GM12801 (cell line): ENCODE data around the gene IQGAP2.

Experiments used
- TF ChIP-seq, protein P1 (sequence below): IDR thresholded peaks from one replicate; pipeline ENCODE4 v1.5.1; 2011; ENCODE audit warnings: control low read depth; ENCODE audit not compliant: insufficient read length; ENCODE audit errors: extremely low read depth

The IQGAP2 gene

DNA sequence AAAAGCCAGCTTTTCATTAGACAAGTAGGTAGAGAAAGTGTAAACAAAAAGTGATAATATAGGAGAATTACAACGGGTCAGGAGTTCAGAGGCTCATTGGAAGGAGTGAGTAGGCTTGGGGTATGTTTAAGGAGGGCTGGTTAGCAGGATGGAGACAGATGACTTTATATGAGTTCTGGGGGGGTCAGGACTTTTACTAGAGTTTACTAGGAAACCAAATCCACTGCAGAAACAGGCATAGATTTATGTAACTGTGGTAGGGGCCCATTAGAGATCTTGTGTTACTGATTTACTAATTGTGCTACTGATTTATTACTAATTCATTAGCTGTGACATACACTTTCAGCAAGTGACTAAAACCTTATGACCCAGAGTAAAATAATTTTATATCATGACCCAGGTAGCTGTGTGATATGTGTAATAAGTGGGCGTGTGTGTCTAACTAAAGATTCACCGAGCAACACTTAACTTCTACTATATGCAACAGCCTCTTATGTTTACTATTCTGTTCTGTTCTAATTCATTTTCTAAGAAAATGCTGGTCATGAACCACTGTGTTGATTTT lies 73.5 kb downstream of the IQGAP2 start:
- TF ChIP-seq, protein P1, sequence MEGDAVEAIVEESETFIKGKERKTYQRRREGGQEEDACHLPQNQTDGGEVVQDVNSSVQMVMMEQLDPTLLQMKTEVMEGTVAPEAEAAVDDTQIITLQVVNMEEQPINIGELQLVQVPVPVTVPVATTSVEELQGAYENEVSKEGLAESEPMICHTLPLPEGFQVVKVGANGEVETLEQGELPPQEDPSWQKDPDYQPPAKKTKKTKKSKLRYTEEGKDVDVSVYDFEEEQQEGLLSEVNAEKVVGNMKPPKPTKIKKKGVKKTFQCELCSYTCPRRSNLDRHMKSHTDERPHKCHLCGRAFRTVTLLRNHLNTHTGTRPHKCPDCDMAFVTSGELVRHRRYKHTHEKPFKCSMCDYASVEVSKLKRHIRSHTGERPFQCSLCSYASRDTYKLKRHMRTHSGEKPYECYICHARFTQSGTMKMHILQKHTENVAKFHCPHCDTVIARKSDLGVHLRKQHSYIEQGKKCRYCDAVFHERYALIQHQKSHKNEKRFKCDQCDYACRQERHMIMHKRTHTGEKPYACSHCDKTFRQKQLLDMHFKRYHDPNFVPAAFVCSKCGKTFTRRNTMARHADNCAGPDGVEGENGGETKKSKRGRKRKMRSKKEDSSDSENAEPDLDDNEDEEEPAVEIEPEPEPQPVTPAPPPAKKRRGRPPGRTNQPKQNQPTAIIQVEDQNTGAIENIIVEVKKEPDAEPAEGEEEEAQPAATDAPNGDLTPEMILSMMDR = no peak

GRCh38 chr5:76477061-76477460 lies 74.0 kb downstream of the IQGAP2 start:
- TF ChIP-seq, protein P1 = no peak

GRCh38 chr5:76477571-76477970 lies 74.5 kb downstream of the IQGAP2 start:
- TF ChIP-seq, protein P1 = no peak

GRCh38 chr5:76479281-76479680 lies 76.2 kb downstream of the IQGAP2 start:
- TF ChIP-seq, protein P1 = no peak

DNA sequence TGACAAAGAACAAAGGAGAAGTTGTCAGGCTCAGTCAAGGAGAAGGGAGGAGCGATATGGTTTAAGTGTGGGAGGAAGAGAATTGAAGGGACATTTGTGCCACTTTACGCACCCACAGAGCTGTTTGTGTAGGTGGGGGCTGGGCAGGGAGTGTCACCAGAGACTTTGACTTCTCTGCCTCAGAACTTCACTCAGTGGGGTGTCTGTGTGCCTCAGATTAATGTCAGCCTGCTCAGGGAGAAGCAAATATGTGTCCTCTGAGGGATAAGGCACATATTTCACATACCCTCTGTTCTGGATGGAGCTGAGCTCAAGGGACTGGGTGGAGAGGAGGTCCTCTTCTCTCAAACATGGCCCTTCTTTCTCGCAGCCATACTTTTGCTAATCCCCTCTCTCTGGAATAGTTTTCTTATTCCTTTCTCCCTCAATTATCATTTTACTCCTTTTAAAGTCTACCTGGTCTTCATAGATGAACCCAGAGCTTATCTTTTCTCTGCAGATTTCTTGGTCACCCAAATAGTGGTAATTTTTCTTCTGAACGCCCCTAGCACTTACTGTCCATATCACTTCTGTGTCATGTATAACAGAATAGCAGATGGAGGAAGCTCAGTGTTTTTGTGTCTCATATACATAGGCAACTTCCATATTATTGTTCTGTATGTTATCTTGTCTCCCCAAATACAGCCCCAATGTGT lies 77.0 kb downstream of the IQGAP2 start:
- TF ChIP-seq, protein P1 = no peak

GRCh38 chr5:76482984-76483383 lies 79.9 kb downstream of the IQGAP2 start:
- TF ChIP-seq, protein P1 = no peak

GRCh38 chr5:76483433-76483832 lies 80.3 kb downstream of the IQGAP2 start:
- TF ChIP-seq, protein P1 = no peak
